Gastrocnemius medialis (tissue), 4 donors: ENCODE data around the gene PPFIBP1.

Experiments used
- POLR2A ChIP-seq, 2 donors: fragments of 450-650 bp; IDR thresholded peaks; one replicate each; pipeline ENCODE4 v1.6.1; 2017; ENCODE audit warnings: antibody characterized with exemption in 2 of 2, mild to moderate bottlenecking in 2 of 2, moderate library complexity in 2 of 2
- TF ChIP-seq, protein P1 (sequence below), 5 experiments: fragments of 450-650 bp in 3 of 5; fragments of 200-600 bp in 2 of 5; sonication (generic) in 2 of 5; IDR thresholded peaks in 4 of 5; conservative IDR thresholded peaks in 1 of 5; 1 replicate in 4 of 5; 2 replicates in 1 of 5; pipeline ENCODE4 v1.5.1; 2016 to 2019; ENCODE audit warnings: antibody characterized with exemption in 5 of 5, mild to moderate bottlenecking in 3 of 5, moderate library complexity in 3 of 5

DNA sequence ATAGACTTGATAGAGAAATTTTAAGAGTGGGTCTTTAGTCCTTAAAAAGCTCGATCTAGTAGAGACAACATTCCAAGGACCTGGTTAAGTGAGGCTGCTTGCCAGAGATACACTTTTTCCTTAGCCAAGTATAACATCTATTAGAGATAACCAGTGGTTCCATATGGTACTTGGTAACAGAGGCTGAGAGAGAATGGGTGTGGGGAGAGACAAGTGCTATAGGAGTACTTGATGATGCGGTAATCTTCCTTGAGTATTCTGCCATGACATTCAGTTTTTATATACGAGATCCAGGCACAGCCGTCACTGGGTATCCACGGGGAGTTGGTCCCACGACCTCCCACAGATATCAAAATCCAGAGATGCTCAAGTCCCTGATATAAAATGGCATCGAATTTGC is 94.8 kb downstream of the PPFIBP1 start:
- TF ChIP-seq, protein P1, sequence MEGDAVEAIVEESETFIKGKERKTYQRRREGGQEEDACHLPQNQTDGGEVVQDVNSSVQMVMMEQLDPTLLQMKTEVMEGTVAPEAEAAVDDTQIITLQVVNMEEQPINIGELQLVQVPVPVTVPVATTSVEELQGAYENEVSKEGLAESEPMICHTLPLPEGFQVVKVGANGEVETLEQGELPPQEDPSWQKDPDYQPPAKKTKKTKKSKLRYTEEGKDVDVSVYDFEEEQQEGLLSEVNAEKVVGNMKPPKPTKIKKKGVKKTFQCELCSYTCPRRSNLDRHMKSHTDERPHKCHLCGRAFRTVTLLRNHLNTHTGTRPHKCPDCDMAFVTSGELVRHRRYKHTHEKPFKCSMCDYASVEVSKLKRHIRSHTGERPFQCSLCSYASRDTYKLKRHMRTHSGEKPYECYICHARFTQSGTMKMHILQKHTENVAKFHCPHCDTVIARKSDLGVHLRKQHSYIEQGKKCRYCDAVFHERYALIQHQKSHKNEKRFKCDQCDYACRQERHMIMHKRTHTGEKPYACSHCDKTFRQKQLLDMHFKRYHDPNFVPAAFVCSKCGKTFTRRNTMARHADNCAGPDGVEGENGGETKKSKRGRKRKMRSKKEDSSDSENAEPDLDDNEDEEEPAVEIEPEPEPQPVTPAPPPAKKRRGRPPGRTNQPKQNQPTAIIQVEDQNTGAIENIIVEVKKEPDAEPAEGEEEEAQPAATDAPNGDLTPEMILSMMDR (IDR thresholded peaks at IDR 0.05 in 4 of 5, conservative IDR thresholded peaks at IDR 0.05 in 1 of 5): no peak
- TF ChIP-seq POLR2A (IDR thresholded peaks at IDR 0.05): no peak
